ENCODE measurements around the gene TLNRD1.

The TLNRD1 gene

GRCh38 chr15:81053621-81054020 lies 52.9 kb downstream of the TLNRD1 start:
- Histone ChIP-seq H3K9ac (ENCODE audit: low read depth in 1 of 2, low read length in 2 of 2) (no peak overlapping the region), H3K36me3 (ENCODE audit: control insufficient read depth in 2 of 2, insufficient read depth in 2 of 2, low read length in 2 of 2) (no peaks in the 10 kb centered on the region), H3K4me1 (ENCODE audit: control insufficient read depth in 2 of 2, insufficient read depth in 2 of 2, low read length in 2 of 2) (no peaks in the 10 kb centered on the region), H3K9me3 (ENCODE audit: control insufficient read depth in 2 of 2, low read length in 2 of 2) (no peaks in the 10 kb centered on the region), H3K27me3 (ENCODE audit: control insufficient read depth in 2 of 2, insufficient read depth in 2 of 2, low read length in 2 of 2) (no peaks in the 10 kb centered on the region), H3K27ac (ENCODE audit: low read depth in 2 of 2, low read length in 2 of 2) (no peak overlapping the region), H3K4me3 (ENCODE audit: low read length in 2 of 2) (no peak overlapping the region)

GRCh38 chr15:81054236-81054635 lies 53.5 kb downstream of the TLNRD1 start:
- H3K9ac ChIP-seq (ENCODE audit: low read depth in 1 of 2, low read length in 2 of 2), result no peak overlapping the region
- H3K27me3 ChIP-seq (ENCODE audit: control insufficient read depth in 2 of 2, insufficient read depth in 2 of 2, low read length in 2 of 2), result no peaks in the 10 kb centered on the region
- H3K27ac ChIP-seq (ENCODE audit: low read depth in 2 of 2, low read length in 2 of 2), result no peak overlapping the region
- H3K36me3 ChIP-seq (ENCODE audit: control insufficient read depth in 2 of 2, insufficient read depth in 2 of 2, low read length in 2 of 2), result no peaks in the 10 kb centered on the region
- H3K4me1 ChIP-seq (ENCODE audit: control insufficient read depth in 2 of 2, insufficient read depth in 2 of 2, low read length in 2 of 2), result no peaks in the 10 kb centered on the region
- H3K9me3 ChIP-seq (ENCODE audit: control insufficient read depth in 2 of 2, low read length in 2 of 2), result no peaks in the 10 kb centered on the region
- no peak overlapping the region for H3K4me3 ChIP-seq (ENCODE audit: low read length in 2 of 2)
